Myocyte (in vitro differentiated cells): ENCODE measurements around the gene AKR1C2. TPM values are rescaled to one million over a fixed set of nuclear protein-coding genes. Genes with fewer than 3 reads are reported as not detected.
"Not testable (repeated sequence)": the region's sequence is repeated elsewhere in the genome, so short reads cannot be mapped to it uniquely, and the experiment has no call there.

Experiments used
- DNase-seq: peaks from one replicate; pipeline ENCODE4 v3.0.0-alpha.2; 2012; ENCODE audit warnings: low read depth
- total RNA-seq: library from RNA; depleted of rRNA; stranded (reverse); fragments of >200 nt; gene quantifications from 2 replicates; pipeline ENCODE4 v1.2.3, GENCODE V29; 2014

AKR1C2 gene
- total RNA-seq, 1 donor from 2014 or later: 33.3 TPM

- DNase-seq: not testable (repeated sequence)
Observed at GRCh38 chr10:4961558-4961957, 42.1 kb downstream of the AKR1C2 start.

- DNase-seq: not testable (repeated sequence)
Observed at GRCh38 chr10:4956955-4957645, 46.6 kb downstream of the AKR1C2 start.

- DNase-seq: not testable (repeated sequence)
Observed at GRCh38 chr10:4956088-4956487, 47.6 kb downstream of the AKR1C2 start.

GRCh38 chr10:4953405-4953804 is 50.3 kb downstream of the AKR1C2 start:
- DNase-seq: no peak

GRCh38 chr10:4951512-4952162 is 52.0 kb downstream of the AKR1C2 start:
- DNase-seq: not testable (repeated sequence)

- peak; percentile 69 for DNase-seq
Observed at GRCh38 chr10:4947635-4948596, 55.7 kb downstream of the AKR1C2 start.

- no peak for DNase-seq
Observed at GRCh38 chr10:4947039-4947634, 56.5 kb downstream of the AKR1C2 start.

GRCh38 chr10:4945766-4946717 is 57.6 kb downstream of the AKR1C2 start:
- DNase-seq: no peak

GRCh38 chr10:4944841-4945240 is 58.8 kb downstream of the AKR1C2 start:
- no peak for DNase-seq

GRCh38 chr10:4943821-4944220 is 59.8 kb downstream of the AKR1C2 start:
- DNase-seq: peak; percentile 47

GRCh38 chr10:4943416-4943815 is 60.2 kb downstream of the AKR1C2 start:
- peak; percentile 29 for DNase-seq

GRCh38 chr10:4942931-4943330 is 60.7 kb downstream of the AKR1C2 start:
- peak; percentile 78 for DNase-seq

GRCh38 chr10:4941540-4942330 is 61.9 kb downstream of the AKR1C2 start:
- DNase-seq: peak; percentile 20

- not testable (repeated sequence) for DNase-seq
Observed at GRCh38 chr10:4940909-4941308, 62.7 kb downstream of the AKR1C2 start.

GRCh38 chr10:4940073-4940428 is 63.6 kb downstream of the AKR1C2 start:
- not testable (repeated sequence) for DNase-seq

- DNase-seq: no peak
Observed at GRCh38 chr10:4939224-4940072, 64.2 kb downstream of the AKR1C2 start.
